ENCODE data around the gene CD109. TPM values are rescaled to one million over a fixed set of nuclear protein-coding genes. Genes with fewer than 3 reads are reported as not detected.

CD109 gene
- total RNA-seq, 1 experiment from 2014 or later: 19.1 TPM

DNA sequence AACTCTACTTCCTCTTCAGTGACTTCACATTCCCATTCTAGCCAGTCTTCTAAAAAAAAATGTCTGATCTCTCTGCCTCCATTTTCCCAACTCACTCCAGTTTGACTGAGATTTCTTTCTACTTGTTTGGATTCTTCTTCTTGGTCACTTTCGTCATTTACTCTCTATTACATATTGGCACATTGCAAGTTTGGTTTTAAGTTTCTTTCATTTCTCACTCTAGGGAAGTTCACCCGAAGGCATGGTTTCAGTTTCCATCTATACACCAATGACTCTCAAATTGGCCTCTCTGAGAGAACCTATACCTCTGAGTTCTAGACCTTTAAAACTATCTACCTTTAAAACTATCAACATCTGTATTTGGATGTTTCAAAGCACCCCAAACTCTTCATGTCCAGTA, 51.3 kb downstream of the CD109 start:
- no peak overlapping the region for H3K27ac ChIP-seq (ENCODE audit: low read length)
- H3K4me1 ChIP-seq (ENCODE audit: insufficient read depth, low read length): 0 out of 2 replicates have a peak, but pooled peaks cover 4% of the 10 kb centered on the region
- intact Hi-C loops (cut with micrococcal nuclease): loop anchor here (10.0 kb wide), 1 partner anchor 58 kb away; no protein-coding TSS in a partner anchor
- H3K27me3 ChIP-seq (ENCODE audit: low read length): no peaks in the 10 kb centered on the region
- H4K20me1 ChIP-seq (ENCODE audit: low read length): no peaks in the 10 kb centered on the region
- no peaks in the 10 kb centered on the region for H3K9me2 ChIP-seq (replicated peaks; ENCODE audit: low read length)
- H3K9ac ChIP-seq (ENCODE audit: low read length): no peak overlapping the region
- H3F3A ChIP-seq (ENCODE audit: low read length, unreplicated experiment): no peaks in the 10 kb centered on the region
- ATAC-seq: no peak
- no peaks in the 10 kb centered on the region for H3K9me3 ChIP-seq (ENCODE audit: low read length)
- no peak for TF ChIP-seq EZH2phosphoT487 (IDR thresholded peaks at IDR 0.05; ENCODE audit: borderline replicate concordance, low read length)
- TF ChIP-seq, protein P1, sequence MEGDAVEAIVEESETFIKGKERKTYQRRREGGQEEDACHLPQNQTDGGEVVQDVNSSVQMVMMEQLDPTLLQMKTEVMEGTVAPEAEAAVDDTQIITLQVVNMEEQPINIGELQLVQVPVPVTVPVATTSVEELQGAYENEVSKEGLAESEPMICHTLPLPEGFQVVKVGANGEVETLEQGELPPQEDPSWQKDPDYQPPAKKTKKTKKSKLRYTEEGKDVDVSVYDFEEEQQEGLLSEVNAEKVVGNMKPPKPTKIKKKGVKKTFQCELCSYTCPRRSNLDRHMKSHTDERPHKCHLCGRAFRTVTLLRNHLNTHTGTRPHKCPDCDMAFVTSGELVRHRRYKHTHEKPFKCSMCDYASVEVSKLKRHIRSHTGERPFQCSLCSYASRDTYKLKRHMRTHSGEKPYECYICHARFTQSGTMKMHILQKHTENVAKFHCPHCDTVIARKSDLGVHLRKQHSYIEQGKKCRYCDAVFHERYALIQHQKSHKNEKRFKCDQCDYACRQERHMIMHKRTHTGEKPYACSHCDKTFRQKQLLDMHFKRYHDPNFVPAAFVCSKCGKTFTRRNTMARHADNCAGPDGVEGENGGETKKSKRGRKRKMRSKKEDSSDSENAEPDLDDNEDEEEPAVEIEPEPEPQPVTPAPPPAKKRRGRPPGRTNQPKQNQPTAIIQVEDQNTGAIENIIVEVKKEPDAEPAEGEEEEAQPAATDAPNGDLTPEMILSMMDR (conservative IDR thresholded peaks at IDR 0.05; ENCODE audit: low read depth, low read length): no peak
- TF ChIP-seq EZH2 (IDR thresholded peaks at IDR 0.05; ENCODE audit: low read length, unreplicated experiment): no peak
- BruUV-seq (replicated peaks): no TSS peak
- H3K36me3 ChIP-seq (ENCODE audit: low read depth, low read length): no peaks in the 10 kb centered on the region
- CTCF ChIA-PET: no interaction called here
- no peaks in the 10 kb centered on the region for H3K79me2 ChIP-seq (ENCODE audit: low read length)
- H2AFZ ChIP-seq (ENCODE audit: low read length): no peak overlapping the region
- H3K4me3 ChIP-seq (ENCODE audit: low read length): no peak overlapping the region
- DNase-seq: no peak
- POLR2A ChIA-PET (ENCODE audit: unreplicated experiment): no interaction called here
- H3K4me2 ChIP-seq (ENCODE audit: low read length): no peak overlapping the region

DNA sequence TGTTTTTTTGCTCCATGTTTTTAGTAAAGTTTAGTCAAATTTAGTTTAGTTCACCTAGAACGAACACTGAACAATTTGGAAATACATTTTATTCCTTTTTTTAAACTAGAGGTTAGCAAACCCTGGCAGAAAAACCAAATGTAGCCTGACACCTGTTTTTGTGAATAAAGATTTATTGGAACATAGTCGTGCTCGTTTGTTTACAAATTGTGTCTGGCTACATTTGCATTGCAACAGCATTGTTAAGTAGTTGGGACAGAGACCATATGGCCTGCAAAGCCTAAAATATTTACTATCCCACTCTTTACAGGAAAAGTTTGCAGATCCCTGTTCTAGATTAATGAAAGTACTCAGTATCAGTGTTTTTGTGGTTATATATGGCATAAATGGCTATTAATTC, 56.9 kb downstream of the CD109 start:
- Histone ChIP-seq H3K9me2 (replicated peaks; ENCODE audit: low read length) (no peaks in the 10 kb centered on the region), H3K4me2 (ENCODE audit: low read length) (no peak overlapping the region), H3F3A (ENCODE audit: low read length, unreplicated experiment) (no peaks in the 10 kb centered on the region), H3K79me2 (ENCODE audit: low read length) (no peaks in the 10 kb centered on the region), H3K36me3 (ENCODE audit: low read depth, low read length) (no peaks in the 10 kb centered on the region), H3K27ac (ENCODE audit: low read length) (no peak overlapping the region), H3K27me3 (ENCODE audit: low read length) (no peaks in the 10 kb centered on the region), H3K9me3 (ENCODE audit: low read length) (no peaks in the 10 kb centered on the region), H4K20me1 (ENCODE audit: low read length) (no peaks in the 10 kb centered on the region), H3K4me1 (ENCODE audit: insufficient read depth, low read length) (0 out of 2 replicates have a peak, but pooled peaks cover 4% of the 10 kb centered on the region), H3K9ac (ENCODE audit: low read length) (no peak overlapping the region), H2AFZ (ENCODE audit: low read length) (no peak overlapping the region), H3K4me3 (ENCODE audit: low read length) (no peak overlapping the region)
- no peak for DNase-seq
- BruUV-seq (replicated peaks): no TSS peak
- ChIA-PET CTCF (no interaction called here), POLR2A (ENCODE audit: unreplicated experiment) (no interaction called here)
- TF ChIP-seq EZH2 (IDR thresholded peaks at IDR 0.05; ENCODE audit: low read length, unreplicated experiment): no peak
- no peak for TF ChIP-seq EZH2phosphoT487 (IDR thresholded peaks at IDR 0.05; ENCODE audit: borderline replicate concordance, low read length)
- TF ChIP-seq, protein P1 (conservative IDR thresholded peaks at IDR 0.05; ENCODE audit: low read depth, low read length): no peak
- intact Hi-C loops (cut with micrococcal nuclease): no loop called here
- ATAC-seq: no peak

GRCh38 chr6:73766040-73766439, 70.0 kb downstream of the CD109 start:
- Histone ChIP-seq H3K4me3 (ENCODE audit: low read length) (no peak overlapping the region), H3K27ac (ENCODE audit: low read length) (no peak overlapping the region), H4K20me1 (ENCODE audit: low read length) (no peaks in the 10 kb centered on the region), H3K79me2 (ENCODE audit: low read length) (no peaks in the 10 kb centered on the region), H3K9ac (ENCODE audit: low read length) (no peak overlapping the region), H3K4me1 (ENCODE audit: insufficient read depth, low read length) (no peaks in the 10 kb centered on the region), H3K36me3 (ENCODE audit: low read depth, low read length) (peaks cover 3% of the 10 kb centered on the region), H2AFZ (ENCODE audit: low read length) (no peak overlapping the region), H3K4me2 (ENCODE audit: low read length) (no peak overlapping the region), H3F3A (ENCODE audit: low read length, unreplicated experiment) (no peaks in the 10 kb centered on the region), H3K9me3 (ENCODE audit: low read length) (no peaks in the 10 kb centered on the region), H3K9me2 (replicated peaks; ENCODE audit: low read length) (no peaks in the 10 kb centered on the region), H3K27me3 (ENCODE audit: low read length) (no peaks in the 10 kb centered on the region)
- intact Hi-C loops (cut with micrococcal nuclease): no loop called here
- TF ChIP-seq, protein P1 (conservative IDR thresholded peaks at IDR 0.05; ENCODE audit: low read depth, low read length): no peak
- TF ChIP-seq EZH2phosphoT487 (IDR thresholded peaks at IDR 0.05; ENCODE audit: borderline replicate concordance, low read length): no peak
- TF ChIP-seq EZH2 (IDR thresholded peaks at IDR 0.05; ENCODE audit: low read length, unreplicated experiment): no peak
- no peak for ATAC-seq
- ChIA-PET POLR2A (ENCODE audit: unreplicated experiment) (no interaction called here), CTCF (no interaction called here)
- no TSS peak for BruUV-seq (replicated peaks)
- no peak for DNase-seq

Measured in PC-3 (cell line).